DND-41 (cell line): ENCODE data around the gene MSH4.

Experiments
- ATAC-seq: fragments of 200-7000 bp; cut with Tn5 transposase; 3 replicates; pipeline ENCODE4 v1.9.1; 2021; ENCODE audit warnings: low read depth; ENCODE audit not compliant: insufficient read depth
- DNase-seq: peaks from one replicate; pipeline ENCODE4 v3.0.0-alpha.2; 2020
- H2AFZ ChIP-seq: 2 replicates; pipeline ENCODE4 v1.6.0; 2012; ENCODE audit warnings: low read depth, low read length
- H3K27ac ChIP-seq: 2 replicates; pipeline ENCODE4 v1.5.1; 2012; ENCODE audit warnings: low read length, inconsistent platforms
- H3K27me3 ChIP-seq: fragments of 200-600 bp; sonication (generic); 2 replicates; pipeline ENCODE4 v1.6.0; 2012; ENCODE audit warnings: low read length, mild to moderate bottlenecking, inconsistent platforms; ENCODE audit not compliant: insufficient read depth, poor library complexity
- H3K36me3 ChIP-seq: 2 replicates; pipeline ENCODE4 v1.5.1; 2012; ENCODE audit warnings: low read length, inconsistent platforms; ENCODE audit not compliant: insufficient read depth
- H3K4me1 ChIP-seq: 2 replicates; pipeline ENCODE4 v1.5.1; 2012; ENCODE audit warnings: mild to moderate bottlenecking, low read length; ENCODE audit not compliant: insufficient read depth
- H3K4me2 ChIP-seq: 2 replicates; pipeline ENCODE4 v1.6.0; 2012; ENCODE audit warnings: mild to moderate bottlenecking, moderate library complexity, low read length, inconsistent platforms; ENCODE audit not compliant: insufficient read depth
- H3K4me3 ChIP-seq, 2 experiments: fragments of 200-600 bp in 1 of 2; shearing (Covaris generic) in 1 of 2; 2 replicates each; pipeline ENCODE4 v1.5.1; 2012 to 2016; ENCODE audit warnings: inconsistent platforms in 2 of 2, low read length in 2 of 2, mild to moderate bottlenecking in 2 of 2, low read depth in 1 of 2, moderate library complexity in 1 of 2
- H3K79me2 ChIP-seq: 2 replicates; pipeline ENCODE4 v1.6.0; 2012; ENCODE audit warnings: low read length, inconsistent platforms; ENCODE audit not compliant: insufficient read depth
- H3K9ac ChIP-seq: 2 replicates; pipeline ENCODE4 v1.6.0; 2012; ENCODE audit warnings: low read depth, mild to moderate bottlenecking, inconsistent platforms, low read length, moderate library complexity
- H3K9me3 ChIP-seq: 2 replicates; pipeline ENCODE4 v1.5.1; 2012; ENCODE audit warnings: low read length, moderate library complexity, mild to moderate bottlenecking, inconsistent platforms; ENCODE audit not compliant: insufficient read depth, severe bottlenecking
- H4K20me1 ChIP-seq: 2 replicates; pipeline ENCODE4 v1.6.0; 2012; ENCODE audit warnings: low read length; ENCODE audit not compliant: insufficient read depth
- CTCF ChIP-seq: IDR thresholded peaks from 2 replicates; pipeline ENCODE4 v1.5.1; 2012; ENCODE audit warnings: borderline replicate concordance, low read length, moderate library complexity, mild to moderate bottlenecking; ENCODE audit not compliant: poor library complexity, severe bottlenecking; ENCODE audit errors: extremely low read depth
- EZH2 ChIP-seq: IDR thresholded peaks from 3 replicates; pipeline ENCODE4 v1.6.1; 2012; ENCODE audit warnings: borderline replicate concordance, low read depth, mild to moderate bottlenecking, moderate library complexity, low read length, inconsistent platforms; ENCODE audit not compliant: severe bottlenecking

The MSH4 gene

GRCh38 chr1:75792091-75792490 lies 4.6 kb upstream of the MSH4 start:
- peaks cover 51% of the 10 kb centered on the region for H3K4me1 ChIP-seq
- H4K20me1 ChIP-seq: peaks cover 76% of the 10 kb centered on the region
- no peak for ATAC-seq

GRCh38 chr1:75794382-75794781 lies 2.3 kb upstream of the MSH4 start:
- H3K4me1 ChIP-seq: peaks cover 28% of the 10 kb centered on the region
- H3K27me3 ChIP-seq: no peaks in the 10 kb centered on the region
- H3K4me3 ChIP-seq: no peak overlapping the region
- H3K9ac ChIP-seq: no peak overlapping the region
- H3K27ac ChIP-seq: no peak overlapping the region
- no peak overlapping the region for H3K4me2 ChIP-seq
- no peak for DNase-seq
- peaks cover 37% of the 10 kb centered on the region for H3K79me2 ChIP-seq
- peaks cover 54% of the 10 kb centered on the region for H4K20me1 ChIP-seq
- H3K9me3 ChIP-seq: no peaks in the 10 kb centered on the region
- no peak for TF ChIP-seq EZH2
- no peak for TF ChIP-seq CTCF
- no peak overlapping the region for H2AFZ ChIP-seq
- ATAC-seq: no peak
- H3K36me3 ChIP-seq: peaks cover 77% of the 10 kb centered on the region

More at GRCh38 chr1:75792091-75792490, 4.6 kb upstream of the MSH4 start:
- Histone ChIP-seq H2AFZ (no peak overlapping the region), H3K27me3 (no peaks in the 10 kb centered on the region), H3K4me3 (no peak overlapping the region), H3K27ac (no peak overlapping the region), H3K36me3 (peaks cover 99% of the 10 kb centered on the region), H3K9ac (no peak overlapping the region), H3K4me2 (peak overlapping the region; percentile 87; the same call in 1 of the 2 replicates), H3K9me3 (no peaks in the 10 kb centered on the region), H3K79me2 (peaks cover 60% of the 10 kb centered on the region)
- TF ChIP-seq EZH2 (no peak), CTCF (no peak)
- no peak for DNase-seq

GRCh38 chr1:75795703-75796193 lies 934 bp upstream of the MSH4 start:
- H3K36me3 ChIP-seq: peaks cover 64% of the 10 kb centered on the region
- no peaks in the 10 kb centered on the region for H3K9me3 ChIP-seq
- H2AFZ ChIP-seq: no peak overlapping the region
- H3K4me2 ChIP-seq: no peak overlapping the region
- ATAC-seq (peak; percentile 17), DNase-seq (no peak)
- TF ChIP-seq CTCF (no peak), EZH2 (no peak)
- no peak overlapping the region for H3K27ac ChIP-seq
- H3K4me1 ChIP-seq: peaks cover 14% of the 10 kb centered on the region; the same call in 1 of the 2 replicates
- no peaks in the 10 kb centered on the region for H3K27me3 ChIP-seq
- H3K4me3 ChIP-seq: no peak overlapping the region
- peaks cover 40% of the 10 kb centered on the region for H4K20me1 ChIP-seq
- H3K79me2 ChIP-seq: peaks cover 23% of the 10 kb centered on the region
- no peak overlapping the region for H3K9ac ChIP-seq
